Ammon's horn (tissue), 1 donor: ENCODE data around the gene PPP1R3C.

ENCODE experiments used
- DNase-seq: peaks from one replicate; pipeline ENCODE4 v3.0.0-alpha.2; 2016; ENCODE audit warnings: low spot score

The PPP1R3C gene

DNA sequence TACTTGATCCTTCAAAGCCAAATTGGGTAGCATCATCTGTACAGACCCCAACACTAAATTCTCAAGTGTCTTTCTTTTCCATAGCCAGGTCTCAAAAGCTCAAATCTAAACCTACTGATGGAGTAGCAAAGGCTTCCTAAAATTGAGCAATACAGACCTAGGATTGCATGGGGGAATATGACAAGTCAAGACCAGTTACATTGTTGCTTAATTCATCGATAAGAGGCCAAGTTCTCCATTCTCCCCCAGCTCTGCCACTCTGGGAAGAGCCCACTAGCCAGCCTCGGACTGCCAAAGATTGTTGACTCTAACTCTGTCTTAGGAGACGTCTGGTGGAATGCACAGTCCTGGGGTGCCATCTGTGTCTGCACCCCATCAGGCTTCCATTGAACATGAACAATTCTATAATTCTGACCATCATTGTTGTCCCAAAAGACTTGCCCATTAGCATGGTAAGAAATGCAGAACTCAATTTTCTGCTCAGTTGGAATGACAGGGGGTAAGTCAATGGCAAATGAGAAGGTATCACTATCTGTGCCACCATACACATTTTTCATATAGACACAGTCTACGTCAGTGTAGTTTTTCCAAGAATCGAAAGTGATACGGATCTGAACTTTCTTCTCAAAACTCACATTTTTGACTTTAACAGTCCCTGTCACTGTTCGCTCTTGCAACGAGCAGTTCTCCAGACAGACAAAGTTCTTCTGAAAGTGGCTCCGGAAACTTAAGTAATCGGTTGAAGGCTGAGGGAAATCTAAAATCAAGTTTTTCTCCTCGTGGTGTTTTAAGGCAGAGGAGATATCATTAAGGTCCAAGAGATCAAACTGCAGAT, 2.9 kb downstream of the PPP1R3C start:
- no peak for DNase-seq

DNA sequence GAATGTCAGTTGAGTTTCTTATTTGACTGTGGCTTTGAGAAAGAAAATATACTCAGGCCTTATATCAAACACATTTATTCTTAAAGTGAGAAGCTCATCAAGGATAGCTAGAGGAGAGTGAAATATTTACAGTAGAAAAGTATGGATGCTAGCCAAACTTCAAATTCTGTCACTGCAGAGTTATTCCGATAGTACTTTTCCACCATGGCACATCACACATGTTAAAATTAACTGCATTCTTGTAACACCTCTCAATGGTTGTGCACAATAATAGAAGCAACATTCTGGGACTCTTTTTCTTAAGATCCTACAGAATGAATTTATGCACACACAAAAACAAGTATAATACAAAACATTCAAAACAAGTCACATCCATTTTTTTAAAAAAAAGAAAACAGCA, 4.5 kb downstream of the PPP1R3C start:
- DNase-seq = no peak

DNA sequence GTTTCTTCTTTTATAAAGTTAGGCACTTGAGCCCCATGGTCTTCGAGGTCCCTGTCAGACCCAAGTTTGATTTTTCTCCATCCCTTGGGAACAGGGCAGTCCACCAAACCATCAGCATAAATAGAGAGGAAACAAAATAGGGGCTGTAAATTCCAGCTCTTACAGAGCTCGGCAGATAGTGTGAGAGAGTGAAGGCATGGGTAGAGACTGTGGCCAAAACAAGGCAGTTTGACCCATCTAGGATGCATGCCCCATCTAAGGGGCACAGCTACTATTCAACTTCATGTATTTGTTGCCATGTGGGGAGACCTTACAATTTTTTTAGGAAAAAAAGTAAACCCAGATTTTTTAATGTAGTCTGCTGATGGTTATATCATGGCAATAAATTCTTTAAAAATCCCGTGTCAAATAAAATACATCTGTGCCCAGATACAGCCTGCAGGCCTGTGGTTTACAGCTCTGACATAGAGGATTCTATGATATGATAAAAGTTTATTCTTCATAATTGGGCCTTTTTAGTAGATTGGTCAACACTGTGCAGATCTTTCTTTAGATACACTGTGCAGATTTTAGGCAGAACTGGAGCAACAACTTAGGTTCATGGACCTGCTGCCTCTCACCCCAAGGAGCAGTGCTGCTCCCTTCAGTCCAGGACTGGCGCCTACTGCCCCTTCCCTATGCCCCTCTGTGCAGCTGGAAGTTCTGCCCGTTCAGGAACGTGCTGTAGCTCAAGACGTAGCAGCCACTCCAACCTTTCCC, 5.3 kb downstream of the PPP1R3C start:
- no peak for DNase-seq

DNA sequence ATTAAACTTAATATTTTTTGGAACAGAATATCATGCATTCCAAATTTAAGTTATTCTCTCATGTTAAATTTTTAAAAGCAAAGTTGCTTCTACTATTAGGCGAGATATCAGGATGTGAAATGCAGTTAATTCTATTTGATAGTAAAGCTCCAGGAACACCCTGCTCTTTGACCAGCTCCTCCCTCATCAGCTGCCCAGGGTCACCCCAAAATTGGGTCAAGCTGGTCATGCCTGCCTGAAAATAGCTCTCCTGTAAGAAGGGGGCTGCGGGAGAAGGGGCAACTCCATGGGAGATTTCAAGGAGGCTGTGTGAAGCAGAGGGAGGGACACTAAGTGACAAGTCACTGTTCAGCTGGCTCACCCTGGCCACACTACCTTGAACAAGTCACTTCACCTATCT, 5.9 kb downstream of the PPP1R3C start:
- no peak for DNase-seq

DNA sequence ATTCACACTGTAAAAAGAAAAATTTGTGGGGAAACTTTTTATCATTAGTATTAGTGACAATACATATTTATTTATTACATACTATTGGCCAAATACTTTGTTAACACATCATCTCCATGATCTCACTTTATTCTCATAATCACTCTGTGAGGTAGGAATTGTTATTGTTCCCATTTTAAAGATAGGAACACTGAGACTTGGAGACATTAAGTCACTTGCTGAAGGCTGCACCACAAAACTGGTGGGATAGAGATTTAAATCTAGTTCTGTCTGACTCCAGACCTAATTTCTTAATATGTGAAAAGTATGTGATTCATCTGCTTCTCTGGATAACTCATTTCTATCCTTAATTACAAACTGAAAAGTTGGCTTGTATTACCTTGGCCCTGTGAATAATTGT, 8.2 kb downstream of the PPP1R3C start:
- DNase-seq = no peak

DNA sequence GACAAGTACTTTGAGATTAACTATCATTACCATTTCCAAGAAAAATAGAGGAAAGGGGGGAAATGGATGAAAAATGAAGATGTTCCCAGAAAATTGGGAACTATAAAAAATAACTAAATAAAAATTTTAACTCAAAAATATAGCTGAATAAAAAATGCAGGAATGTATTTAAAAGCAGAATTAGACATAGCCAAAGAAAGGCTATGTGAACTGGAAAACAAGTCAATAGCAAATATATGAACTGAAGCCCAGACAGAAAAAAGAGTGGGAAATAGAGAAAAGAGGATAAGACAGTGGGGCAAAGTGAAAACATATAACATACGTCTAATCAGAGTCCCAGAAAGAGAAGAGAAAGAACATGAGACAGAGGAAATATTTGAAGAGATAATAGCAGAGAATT, 10.3 kb downstream of the PPP1R3C start:
- no peak for DNase-seq

DNA sequence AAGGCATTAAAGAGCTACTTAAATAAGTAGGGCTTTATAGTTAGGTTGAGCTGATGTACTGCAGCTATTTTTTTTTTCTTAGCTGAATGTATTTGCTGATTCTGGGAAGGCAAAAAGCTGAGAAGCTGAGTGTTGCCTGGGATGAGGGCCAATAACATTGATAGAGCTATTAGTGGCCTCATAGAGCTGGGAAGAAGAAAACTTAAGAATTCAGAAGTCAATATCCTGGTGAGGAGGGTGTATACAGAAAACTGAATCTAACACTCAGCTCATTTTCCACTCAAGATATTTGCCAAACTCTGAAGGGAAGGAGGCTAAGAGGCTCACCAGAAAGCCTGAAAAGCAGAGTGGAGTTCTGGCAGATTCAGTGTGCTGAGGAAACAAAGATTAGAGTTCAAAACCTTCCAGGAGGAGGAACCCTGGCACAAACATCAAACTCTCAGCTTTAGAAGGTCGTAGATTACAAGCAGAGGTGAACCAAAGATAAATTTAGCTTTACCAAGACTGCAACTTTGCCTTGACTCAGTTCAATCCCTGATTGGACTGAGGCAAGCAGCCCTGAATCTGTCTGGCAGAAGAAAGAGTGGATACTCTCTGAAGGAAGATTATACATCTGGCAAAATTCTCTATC, 11.3 kb downstream of the PPP1R3C start:
- DNase-seq = no peak

DNA sequence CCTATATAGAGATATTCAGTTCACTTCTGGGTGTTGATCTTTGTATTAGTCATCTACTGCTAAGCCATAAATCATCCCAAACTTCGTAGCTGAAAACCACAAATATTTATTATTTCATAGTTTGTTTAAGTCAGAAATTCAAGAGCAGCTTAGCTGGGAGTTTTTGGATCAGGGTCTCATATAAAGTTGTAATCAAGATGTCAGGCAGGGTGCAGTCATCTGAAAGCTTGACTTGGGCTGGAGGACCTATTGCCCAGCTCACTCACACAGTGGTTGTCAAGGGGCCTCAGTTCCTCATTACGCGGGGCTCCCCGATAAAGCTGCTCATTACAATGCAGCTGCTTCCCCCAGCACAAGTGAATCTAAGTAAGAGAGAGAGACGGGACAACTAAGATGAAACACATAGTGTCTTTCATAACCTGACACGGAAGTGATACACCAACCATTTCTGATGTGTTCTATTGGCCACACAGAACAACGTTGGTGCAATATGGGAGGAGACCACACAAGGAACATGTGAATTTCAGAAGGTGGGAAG, 15.7 kb downstream of the PPP1R3C start:
- no peak for DNase-seq

DNA sequence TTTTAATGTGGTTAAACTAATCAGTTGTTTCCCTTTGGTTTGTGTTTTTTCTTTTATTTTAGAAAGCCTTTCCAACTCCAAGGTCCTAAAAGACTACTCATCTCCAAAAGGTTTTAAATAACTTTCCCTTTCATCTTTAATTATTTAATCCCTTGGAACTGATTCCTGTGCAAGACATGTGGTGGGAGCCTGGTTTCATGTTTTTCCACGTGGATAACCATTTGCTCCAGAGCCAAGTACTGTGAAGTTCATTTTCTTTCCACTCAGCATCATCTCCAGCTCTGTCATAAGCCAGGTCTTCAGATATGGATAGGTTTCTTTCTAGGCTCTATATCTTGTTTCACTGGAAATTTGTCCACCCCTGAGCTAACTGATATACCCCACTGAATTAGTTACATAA, 16.7 kb downstream of the PPP1R3C start:
- DNase-seq = no peak

DNA sequence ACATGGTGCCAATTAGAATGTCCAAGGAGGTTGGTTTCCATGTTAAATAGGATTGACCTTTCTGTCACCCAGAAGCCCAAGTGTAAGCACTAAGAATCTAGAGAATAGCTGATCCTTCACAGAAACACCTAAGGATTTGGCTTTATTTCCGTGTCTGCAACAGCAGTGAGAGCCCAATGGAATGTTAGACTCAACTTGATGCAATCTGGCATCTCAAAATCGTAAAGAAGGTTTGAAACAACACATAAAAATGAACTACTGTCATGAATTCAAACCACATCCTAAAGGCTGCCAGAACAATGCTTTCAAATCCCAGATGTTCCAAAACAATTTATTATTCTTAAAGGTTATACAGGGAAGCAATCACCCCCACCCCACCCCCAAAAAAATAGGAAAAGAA, 18.6 kb downstream of the PPP1R3C start:
- no peak for DNase-seq

DNA sequence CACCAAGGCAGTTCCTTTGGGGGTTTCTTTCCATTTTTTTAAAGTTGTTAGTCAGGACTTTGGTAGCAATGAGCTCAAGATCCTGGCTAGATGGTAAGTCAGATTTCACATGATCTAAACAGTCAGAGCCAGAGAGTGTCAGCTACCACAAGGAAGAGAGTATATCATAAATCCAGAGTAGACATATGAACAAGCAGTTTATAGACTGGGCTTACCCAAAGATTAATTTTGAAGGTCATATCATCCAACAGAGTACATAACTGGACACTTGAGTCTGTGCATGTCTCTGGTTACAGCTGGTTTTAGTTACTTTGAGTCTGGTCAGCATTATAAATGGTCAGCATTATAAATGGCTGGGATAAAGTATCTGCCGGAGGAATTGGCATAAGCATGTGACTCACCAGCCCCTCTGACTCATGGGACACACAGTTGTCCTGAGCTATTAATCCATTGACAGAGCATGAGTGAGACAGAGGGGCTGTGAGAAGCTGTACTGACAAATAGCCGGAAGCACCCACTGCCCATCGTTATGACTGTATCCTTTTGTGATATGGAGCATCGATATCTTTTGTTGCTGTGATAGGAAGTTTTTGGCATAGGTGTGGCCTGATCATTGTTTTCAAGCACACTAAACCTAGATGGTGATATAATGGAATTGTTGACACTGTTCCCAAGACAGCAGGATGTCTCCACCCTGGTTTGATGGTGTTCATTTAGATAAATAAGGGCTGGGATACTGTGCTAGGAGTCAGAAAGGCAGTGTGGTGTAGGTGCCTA, 19.3 kb downstream of the PPP1R3C start:
- DNase-seq = no peak

DNA sequence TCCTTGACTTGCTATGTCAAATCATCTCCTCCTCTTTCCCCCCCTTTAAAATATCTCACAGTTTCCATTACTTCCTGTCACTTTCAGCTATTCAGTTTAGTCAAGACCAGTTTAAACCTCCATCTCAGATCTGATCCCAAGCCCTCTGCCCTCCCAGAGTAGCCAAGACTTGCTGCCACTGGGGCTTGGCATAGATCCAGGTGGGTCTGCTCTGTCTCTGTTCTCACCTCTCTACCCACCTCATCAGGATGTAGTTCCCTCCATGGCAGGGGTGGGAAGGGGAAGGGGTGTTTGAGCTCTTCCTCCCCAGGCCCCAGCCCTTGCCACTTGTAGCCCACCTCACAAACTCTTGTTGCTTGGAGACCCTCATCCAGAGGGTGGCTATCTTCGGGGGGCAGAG, 22.0 kb downstream of the PPP1R3C start:
- no peak for DNase-seq

DNA sequence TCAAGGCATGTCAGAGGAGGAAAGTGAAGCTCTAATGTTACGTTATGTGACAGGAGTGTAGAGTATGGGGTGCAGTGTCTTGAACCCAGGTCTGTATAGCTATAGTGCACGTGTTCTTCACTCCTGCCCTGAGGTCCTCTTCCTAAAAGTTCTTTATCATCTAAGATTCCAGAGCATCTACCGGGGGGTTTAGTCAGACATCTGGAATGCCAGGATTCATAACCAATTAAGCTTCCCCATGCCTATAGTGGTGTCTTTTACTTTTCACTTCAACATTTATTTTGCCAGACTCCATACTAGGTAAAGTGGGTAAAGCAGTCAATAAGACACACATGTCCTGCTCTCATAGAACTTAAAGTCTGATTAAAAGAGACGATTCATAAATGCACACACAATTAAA, 22.4 kb downstream of the PPP1R3C start:
- no peak for DNase-seq

DNA sequence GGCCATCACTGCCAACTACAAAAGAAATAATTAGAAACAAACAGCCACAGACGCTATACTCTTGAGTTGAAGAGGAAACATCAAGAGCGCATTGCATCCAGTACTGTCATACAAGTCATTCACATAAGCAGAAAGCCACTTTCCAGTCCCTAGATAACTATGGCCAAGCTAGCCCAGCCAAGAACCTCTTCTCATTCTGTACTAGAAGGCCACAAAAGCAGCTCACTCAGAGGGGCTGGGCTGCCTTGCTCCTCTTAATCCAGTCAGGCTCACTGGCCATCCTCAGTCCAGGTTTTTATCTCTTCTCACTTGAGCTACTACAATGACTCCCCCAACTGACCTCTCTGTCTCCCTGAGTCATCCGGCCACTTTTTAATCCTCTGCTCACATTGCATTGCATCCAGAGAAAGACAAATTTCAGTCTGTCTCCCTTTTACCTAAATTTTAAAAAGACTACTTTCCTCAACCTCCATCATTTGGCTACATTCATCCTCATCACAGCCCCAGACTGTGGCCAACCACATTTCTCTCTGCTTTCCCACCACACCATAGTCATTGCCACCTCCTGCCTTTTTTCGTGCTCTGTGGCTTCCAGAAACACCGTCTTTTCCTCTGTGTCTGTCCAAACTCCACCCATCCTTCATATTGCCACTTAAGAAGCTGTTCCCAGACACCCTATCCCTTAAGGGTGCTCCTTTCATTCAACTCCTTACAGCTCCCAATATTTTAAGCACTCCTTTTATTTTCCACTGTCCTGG, 25.0 kb downstream of the PPP1R3C start:
- no peak for DNase-seq

DNA sequence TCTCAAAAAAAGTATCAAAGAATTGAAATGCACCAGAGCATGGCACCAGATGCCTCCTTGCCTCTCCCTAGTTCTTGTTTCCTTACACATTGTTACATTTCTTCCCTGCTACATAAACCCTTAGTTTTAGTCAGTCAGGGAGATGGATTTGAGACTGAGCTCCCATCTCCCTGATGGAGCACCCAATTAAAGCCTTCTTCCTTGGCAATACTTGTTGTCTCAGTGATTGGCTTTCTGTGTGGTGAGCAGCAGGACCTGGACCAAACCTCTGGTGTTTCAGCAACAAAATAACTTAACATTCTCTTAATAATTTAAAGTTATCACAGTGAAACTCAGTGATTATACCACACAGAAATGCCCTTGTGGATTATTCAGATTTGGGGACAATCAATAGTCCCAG, 26.9 kb downstream of the PPP1R3C start:
- DNase-seq = no peak

DNA sequence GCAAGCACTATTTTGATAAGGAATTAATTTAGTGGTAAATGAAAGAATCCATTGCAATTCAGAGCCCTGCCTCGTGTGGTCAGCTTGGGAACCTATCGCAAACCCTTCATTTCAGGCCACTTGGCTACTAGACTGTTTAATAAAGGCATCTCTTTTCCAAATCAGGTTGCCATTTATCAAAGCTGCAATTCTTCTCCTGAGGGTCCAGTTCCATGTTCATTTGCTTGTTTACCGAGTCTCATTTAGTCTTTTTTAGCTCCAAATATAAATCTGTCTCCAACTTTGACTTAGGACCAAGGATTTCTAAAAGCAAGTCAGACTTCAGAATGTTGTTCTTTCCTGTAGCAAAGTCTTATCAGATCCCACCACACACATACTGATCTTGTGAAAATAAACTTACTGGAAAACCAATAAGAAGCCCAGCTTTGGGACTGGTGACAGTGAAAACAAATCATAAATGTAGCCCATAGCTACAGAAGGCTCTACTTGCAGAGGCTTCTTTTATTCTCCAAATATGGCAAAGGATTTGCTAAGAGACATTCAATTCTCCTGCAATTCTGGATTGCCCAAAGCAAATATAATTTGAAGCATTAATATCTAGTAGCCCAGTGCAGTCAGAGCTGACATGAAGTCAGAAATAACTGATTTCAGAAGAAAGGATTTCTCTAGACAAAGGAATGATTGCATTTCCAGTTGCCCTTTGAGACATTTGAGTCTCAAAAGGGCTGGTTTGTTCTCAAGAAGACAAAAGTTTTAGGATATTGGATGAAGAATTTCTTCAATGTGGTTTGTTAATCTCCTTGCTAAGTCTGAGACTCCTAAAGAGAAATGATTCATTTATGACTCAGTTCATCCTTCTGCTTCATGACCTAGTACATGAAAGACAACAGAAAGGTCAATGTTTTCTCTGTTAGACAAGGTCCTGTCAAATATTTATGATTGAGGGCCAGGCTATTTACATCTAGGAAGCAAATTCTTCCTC, 28.0 kb downstream of the PPP1R3C start:
- no peak for DNase-seq

DNA sequence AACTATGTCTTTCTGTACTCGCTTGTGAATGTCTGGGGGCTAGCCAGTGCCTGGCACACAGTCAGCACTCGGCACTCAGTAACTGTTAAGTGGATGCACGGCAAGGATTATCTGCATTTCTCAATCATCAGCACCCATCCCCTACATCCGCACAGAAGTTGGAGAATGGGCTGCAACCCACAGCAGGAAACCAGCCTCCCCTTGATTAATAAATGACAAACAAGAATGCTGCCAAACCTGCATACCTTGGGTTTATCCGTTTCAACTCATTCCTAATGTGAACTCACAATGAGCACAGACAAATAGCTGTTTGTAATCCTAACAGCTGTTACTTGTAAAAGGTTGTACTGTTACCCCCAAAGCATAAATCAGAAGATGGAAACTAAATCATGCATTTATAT, 28.9 kb downstream of the PPP1R3C start:
- DNase-seq = no peak

DNA sequence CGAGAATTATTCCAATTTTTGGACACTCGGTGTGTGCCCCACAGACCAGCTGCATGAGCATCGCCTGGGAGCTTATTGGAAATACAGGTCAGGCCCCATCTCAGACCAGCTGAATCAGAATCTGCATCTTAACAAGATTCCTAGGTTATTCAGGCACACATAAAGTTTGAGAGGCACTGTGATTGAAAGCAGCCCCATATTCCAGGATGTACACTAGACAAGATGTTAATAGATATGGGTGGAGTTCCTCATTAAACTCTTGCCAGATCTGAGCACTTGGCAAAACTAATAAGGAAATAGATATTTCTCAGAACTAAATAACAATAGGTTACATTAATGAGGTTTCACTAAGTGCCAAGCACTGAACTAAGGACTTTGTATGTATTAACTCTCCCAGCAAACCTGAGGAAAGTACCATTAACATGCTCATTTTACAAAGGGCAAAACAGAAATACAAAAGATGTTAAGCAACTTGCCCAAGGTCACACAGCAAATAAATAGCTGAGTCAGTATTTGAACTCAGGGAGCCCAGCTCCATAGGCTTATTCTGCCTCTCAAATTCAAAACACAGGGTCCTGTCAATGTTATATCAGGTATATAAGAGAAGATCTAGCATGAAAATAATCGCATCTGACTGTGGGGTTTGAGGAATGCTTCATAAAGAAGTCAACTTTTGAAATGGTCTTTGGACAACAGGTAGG, 29.9 kb downstream of the PPP1R3C start:
- no peak for DNase-seq

DNA sequence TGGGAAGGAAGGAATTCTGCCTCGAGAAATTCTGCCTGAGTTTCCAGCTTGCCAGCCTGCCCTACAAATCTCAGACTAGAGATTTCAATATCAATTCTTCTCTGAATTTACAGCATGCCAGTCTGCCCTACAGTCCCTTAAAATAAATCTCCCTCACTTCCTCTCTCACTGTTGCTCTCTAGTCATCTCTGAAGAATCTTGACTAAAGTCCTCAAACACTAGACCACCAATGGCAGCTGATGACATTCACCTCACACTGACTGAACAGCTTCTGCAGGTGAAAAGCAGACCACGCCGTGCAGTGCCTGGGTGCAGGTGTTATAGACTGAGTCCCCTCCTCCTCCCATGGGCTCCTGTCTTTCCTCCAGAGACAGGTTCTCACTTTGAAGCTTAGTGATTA, 30.4 kb downstream of the PPP1R3C start:
- no peak for DNase-seq
